Mucosa of stomach (tissue), 1 donor: ENCODE results near the gene SH3BP5L.

ENCODE experiments used
- H3K27me3 ChIP-seq: one replicate; pipeline ENCODE4 v1.7.0; 2013; ENCODE audit warnings: mild to moderate bottlenecking, low read length; ENCODE audit not compliant: control insufficient read depth, insufficient read depth
- H3K36me3 ChIP-seq: one replicate; pipeline ENCODE4 v1.7.0; 2013; ENCODE audit warnings: low read length; ENCODE audit not compliant: control insufficient read depth, insufficient read depth
- H3K4me1 ChIP-seq: one replicate; pipeline ENCODE4 v1.7.0; 2013; ENCODE audit warnings: mild to moderate bottlenecking, low read length; ENCODE audit not compliant: control insufficient read depth, insufficient read depth
- H3K4me3 ChIP-seq: one replicate; pipeline ENCODE4 v1.7.0; 2013; ENCODE audit warnings: low read length
- H3K9ac ChIP-seq: one replicate; pipeline ENCODE4 v1.7.0; 2013; ENCODE audit warnings: mild to moderate bottlenecking, low read length, moderate library complexity
- H3K9me3 ChIP-seq: one replicate; pipeline ENCODE4 v1.7.0; 2013; ENCODE audit warnings: mild to moderate bottlenecking, low read length, moderate library complexity; ENCODE audit not compliant: control insufficient read depth
- donor health status: Pancreatic carcinoma.

SH3BP5L gene

GRCh38 chr1:248822148-248823032 lies 3.3 kb downstream of the SH3BP5L start:
- no peaks in the 10 kb centered on the region for H3K27me3 ChIP-seq
- no peaks in the 10 kb centered on the region for H3K36me3 ChIP-seq
- peaks cover 41% of the 10 kb centered on the region for H3K4me1 ChIP-seq
- no peaks in the 10 kb centered on the region for H3K9me3 ChIP-seq
- H3K9ac ChIP-seq, result no peak overlapping the region
- no peak overlapping the region for H3K4me3 ChIP-seq

- H3K9ac ChIP-seq, result no peak overlapping the region
- no peak overlapping the region for H3K4me3 ChIP-seq
- H3K27me3 ChIP-seq, result no peaks in the 10 kb centered on the region
- no peaks in the 10 kb centered on the region for H3K36me3 ChIP-seq
- peaks cover 34% of the 10 kb centered on the region for H3K4me1 ChIP-seq
- no peaks in the 10 kb centered on the region for H3K9me3 ChIP-seq
Measured at GRCh38 chr1:248821641-248822040, 4.1 kb downstream of the SH3BP5L start.

GRCh38 chr1:248821101-248821500 lies 4.6 kb downstream of the SH3BP5L start:
- H3K9me3 ChIP-seq, result no peaks in the 10 kb centered on the region
- H3K9ac ChIP-seq, result no peak overlapping the region
- H3K36me3 ChIP-seq, result no peaks in the 10 kb centered on the region
- no peak overlapping the region for H3K4me3 ChIP-seq
- no peaks in the 10 kb centered on the region for H3K27me3 ChIP-seq
- H3K4me1 ChIP-seq, result peaks cover 34% of the 10 kb centered on the region

GRCh38 chr1:248820041-248820585 lies 5.6 kb downstream of the SH3BP5L start:
- no peak overlapping the region for H3K9ac ChIP-seq
- no peak overlapping the region for H3K4me3 ChIP-seq

GRCh38 chr1:248818505-248819374 lies 7.0 kb downstream of the SH3BP5L start:
- no peaks in the 10 kb centered on the region for H3K27me3 ChIP-seq
- no peaks in the 10 kb centered on the region for H3K9me3 ChIP-seq
- peaks cover 19% of the 10 kb centered on the region for H3K4me1 ChIP-seq
- H3K36me3 ChIP-seq, result peaks cover 5% of the 10 kb centered on the region
- no peak overlapping the region for H3K9ac ChIP-seq
- no peak overlapping the region for H3K4me3 ChIP-seq

More at GRCh38 chr1:248820041-248820585, 5.6 kb downstream of the SH3BP5L start:
- Histone ChIP-seq H3K36me3 (no peaks in the 10 kb centered on the region), H3K4me1 (peaks cover 32% of the 10 kb centered on the region), H3K9me3 (no peaks in the 10 kb centered on the region), H3K27me3 (no peaks in the 10 kb centered on the region)

GRCh38 chr1:248817065-248817464 lies 8.7 kb downstream of the SH3BP5L start:
- H3K4me3 ChIP-seq, result no peak overlapping the region
- peaks cover 8% of the 10 kb centered on the region for H3K4me1 ChIP-seq
- H3K9me3 ChIP-seq, result no peaks in the 10 kb centered on the region
- no peak overlapping the region for H3K9ac ChIP-seq
- peaks cover 8% of the 10 kb centered on the region for H3K36me3 ChIP-seq
- no peaks in the 10 kb centered on the region for H3K27me3 ChIP-seq

- Histone ChIP-seq H3K4me1 (peaks cover 8% of the 10 kb centered on the region), H3K9ac (no peak overlapping the region), H3K27me3 (no peaks in the 10 kb centered on the region), H3K36me3 (peaks cover 8% of the 10 kb centered on the region), H3K9me3 (no peaks in the 10 kb centered on the region), H3K4me3 (no peak overlapping the region)
Measured at GRCh38 chr1:248816042-248816851, 9.5 kb downstream of the SH3BP5L start.

- peaks cover 8% of the 10 kb centered on the region for H3K36me3 ChIP-seq
- H3K9ac ChIP-seq, result no peak overlapping the region
- no peaks in the 10 kb centered on the region for H3K27me3 ChIP-seq
- peaks cover 7% of the 10 kb centered on the region for H3K4me1 ChIP-seq
- no peaks in the 10 kb centered on the region for H3K9me3 ChIP-seq
- H3K4me3 ChIP-seq, result no peak overlapping the region
Measured at GRCh38 chr1:248815407-248816034, 10.2 kb downstream of the SH3BP5L start.

- H3K9ac ChIP-seq, result no peak overlapping the region
- peaks cover 8% of the 10 kb centered on the region for H3K36me3 ChIP-seq
- no peaks in the 10 kb centered on the region for H3K9me3 ChIP-seq
- no peak overlapping the region for H3K4me3 ChIP-seq
- H3K4me1 ChIP-seq, result peaks cover 9% of the 10 kb centered on the region
- no peaks in the 10 kb centered on the region for H3K27me3 ChIP-seq
Measured at GRCh38 chr1:248814351-248814750, 11.4 kb downstream of the SH3BP5L start.

- Histone ChIP-seq H3K4me3 (no peak overlapping the region), H3K9me3 (no peaks in the 10 kb centered on the region), H3K36me3 (peaks cover 8% of the 10 kb centered on the region), H3K9ac (no peak overlapping the region), H3K27me3 (no peaks in the 10 kb centered on the region), H3K4me1 (peaks cover 9% of the 10 kb centered on the region)
Measured at GRCh38 chr1:248813546-248813945, 12.2 kb downstream of the SH3BP5L start.
